Breast epithelium (tissue), 3 donors: ENCODE results near the gene KCNJ10.

Experiments used
- CTCF ChIP-seq, 3 donors: fragments of 450-650 bp; IDR thresholded peaks; one replicate each; pipeline ENCODE4 v1.5.1; 2016 to 2017; ENCODE audit warnings: antibody characterized with exemption in 3 of 3, mild to moderate bottlenecking in 3 of 3, moderate library complexity in 3 of 3
- POLR2AphosphoS5 ChIP-seq, 3 donors: sonication (generic); formaldehyde crosslinking; IDR thresholded peaks; one replicate each; pipeline ENCODE4 v1.6.1; 2017; ENCODE audit warnings: antibody characterized with exemption in 3 of 3

GRCh38 chr1:160091666-160092223 lies 21.8 kb upstream of the KCNJ10 start:
- TF ChIP-seq CTCF (IDR thresholded peaks at IDR 0.05), result no peak
- TF ChIP-seq POLR2AphosphoS5 (IDR thresholded peaks at IDR 0.05), result no peak
